ENCODE data around the gene GOLGA7B.

DNA sequence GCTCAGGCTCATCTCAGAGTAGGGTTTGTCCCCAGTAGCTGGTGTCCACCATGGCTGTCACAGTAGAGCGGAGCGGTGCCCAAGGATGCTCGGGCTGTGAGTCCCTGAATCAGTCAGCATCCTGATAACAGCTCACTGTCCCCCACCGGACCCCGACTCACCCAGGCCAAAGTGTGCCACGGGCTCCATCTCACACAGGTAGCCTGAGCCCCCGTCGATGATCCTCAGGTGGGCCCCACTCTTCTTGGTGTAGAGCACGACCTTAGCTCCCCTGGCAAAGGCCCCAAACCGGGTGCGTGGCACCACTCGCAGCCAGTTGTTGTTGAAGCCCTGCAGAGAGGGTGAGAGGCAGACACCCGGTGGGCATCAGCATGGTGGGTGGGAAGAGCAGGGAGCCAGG lies 45.4 kb downstream of the GOLGA7B start:
- TF ChIP-seq EZH2phosphoT487 (IDR thresholded peaks at IDR 0.05; ENCODE audit: low read depth), result no peak
- TF ChIP-seq, protein P1, sequence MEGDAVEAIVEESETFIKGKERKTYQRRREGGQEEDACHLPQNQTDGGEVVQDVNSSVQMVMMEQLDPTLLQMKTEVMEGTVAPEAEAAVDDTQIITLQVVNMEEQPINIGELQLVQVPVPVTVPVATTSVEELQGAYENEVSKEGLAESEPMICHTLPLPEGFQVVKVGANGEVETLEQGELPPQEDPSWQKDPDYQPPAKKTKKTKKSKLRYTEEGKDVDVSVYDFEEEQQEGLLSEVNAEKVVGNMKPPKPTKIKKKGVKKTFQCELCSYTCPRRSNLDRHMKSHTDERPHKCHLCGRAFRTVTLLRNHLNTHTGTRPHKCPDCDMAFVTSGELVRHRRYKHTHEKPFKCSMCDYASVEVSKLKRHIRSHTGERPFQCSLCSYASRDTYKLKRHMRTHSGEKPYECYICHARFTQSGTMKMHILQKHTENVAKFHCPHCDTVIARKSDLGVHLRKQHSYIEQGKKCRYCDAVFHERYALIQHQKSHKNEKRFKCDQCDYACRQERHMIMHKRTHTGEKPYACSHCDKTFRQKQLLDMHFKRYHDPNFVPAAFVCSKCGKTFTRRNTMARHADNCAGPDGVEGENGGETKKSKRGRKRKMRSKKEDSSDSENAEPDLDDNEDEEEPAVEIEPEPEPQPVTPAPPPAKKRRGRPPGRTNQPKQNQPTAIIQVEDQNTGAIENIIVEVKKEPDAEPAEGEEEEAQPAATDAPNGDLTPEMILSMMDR (IDR thresholded peaks at IDR 0.05; ENCODE audit: low read depth, low read length), result no peak
